Fibroblast of pulmonary artery (primary cell): ENCODE measurements around the gene MED10.

Experiments
- DNase-seq: peaks from one replicate; pipeline ENCODE4 v3.0.0-alpha.2; 2010; ENCODE audit warnings: low read depth
- H3K4me3 ChIP-seq: replicated peaks from 2 replicates; pipeline ENCODE4 v1.5.1; 2011; ENCODE audit warnings: low read depth, mild to moderate bottlenecking, control low read depth, low read length, moderate library complexity
- TF ChIP-seq, protein P1 (sequence below): IDR thresholded peaks from 2 replicates; pipeline ENCODE4 v1.5.1; 2011; ENCODE audit warnings: mild to moderate bottlenecking, control low read depth, low read length, inconsistent platforms; ENCODE audit errors: missing control alignments

The MED10 gene

DNA sequence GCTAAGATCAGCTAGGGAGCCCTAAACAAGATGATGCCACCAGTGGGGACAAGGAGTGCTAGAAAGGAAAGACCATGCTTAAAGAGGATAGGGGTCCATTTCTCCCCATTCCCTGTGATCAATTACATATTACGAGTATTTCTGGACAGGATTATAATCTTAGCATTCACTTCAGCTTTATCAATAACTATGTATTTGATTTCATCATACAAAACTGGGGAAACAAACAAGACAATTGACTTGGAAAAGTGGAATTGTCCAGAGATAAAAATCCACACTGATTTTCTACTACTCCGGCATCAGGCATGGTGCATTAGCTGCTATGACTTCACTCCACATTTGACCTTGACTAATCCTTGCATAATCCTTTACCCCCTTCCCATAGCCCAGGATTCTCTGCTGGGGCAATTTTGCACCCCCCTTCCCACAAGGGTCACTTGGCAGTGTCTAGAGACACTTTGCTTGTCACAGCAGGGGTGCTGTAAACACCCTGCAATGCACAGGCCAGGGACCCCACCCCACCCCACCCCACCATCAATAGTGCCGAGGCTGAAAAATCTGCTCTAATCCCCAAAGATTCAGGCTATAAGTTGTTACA is 40.4 kb upstream of the MED10 start:
- H3K4me3 ChIP-seq: no peak overlapping the region
- DNase-seq: no peak
- TF ChIP-seq, protein P1, sequence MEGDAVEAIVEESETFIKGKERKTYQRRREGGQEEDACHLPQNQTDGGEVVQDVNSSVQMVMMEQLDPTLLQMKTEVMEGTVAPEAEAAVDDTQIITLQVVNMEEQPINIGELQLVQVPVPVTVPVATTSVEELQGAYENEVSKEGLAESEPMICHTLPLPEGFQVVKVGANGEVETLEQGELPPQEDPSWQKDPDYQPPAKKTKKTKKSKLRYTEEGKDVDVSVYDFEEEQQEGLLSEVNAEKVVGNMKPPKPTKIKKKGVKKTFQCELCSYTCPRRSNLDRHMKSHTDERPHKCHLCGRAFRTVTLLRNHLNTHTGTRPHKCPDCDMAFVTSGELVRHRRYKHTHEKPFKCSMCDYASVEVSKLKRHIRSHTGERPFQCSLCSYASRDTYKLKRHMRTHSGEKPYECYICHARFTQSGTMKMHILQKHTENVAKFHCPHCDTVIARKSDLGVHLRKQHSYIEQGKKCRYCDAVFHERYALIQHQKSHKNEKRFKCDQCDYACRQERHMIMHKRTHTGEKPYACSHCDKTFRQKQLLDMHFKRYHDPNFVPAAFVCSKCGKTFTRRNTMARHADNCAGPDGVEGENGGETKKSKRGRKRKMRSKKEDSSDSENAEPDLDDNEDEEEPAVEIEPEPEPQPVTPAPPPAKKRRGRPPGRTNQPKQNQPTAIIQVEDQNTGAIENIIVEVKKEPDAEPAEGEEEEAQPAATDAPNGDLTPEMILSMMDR: no peak

DNA sequence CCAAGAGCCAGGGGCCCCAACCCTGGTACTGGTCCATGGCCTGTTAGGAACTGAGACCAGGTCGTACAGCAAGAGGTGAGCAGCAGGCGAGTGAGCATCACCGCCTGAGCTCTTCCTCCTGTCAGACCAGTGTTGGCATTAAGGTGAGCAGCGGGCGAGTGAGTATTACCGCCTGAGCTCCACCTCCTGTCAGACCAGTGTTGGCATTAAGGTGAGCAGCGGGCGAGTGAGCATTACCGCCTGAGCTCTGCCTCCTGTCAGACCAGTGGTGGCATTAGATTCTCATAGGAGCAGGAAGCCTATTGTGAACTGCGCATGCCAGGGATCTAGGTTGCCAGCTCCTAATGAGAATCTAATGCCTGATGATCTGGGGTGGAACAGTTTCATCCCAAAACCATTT is 39.3 kb upstream of the MED10 start:
- H3K4me3 ChIP-seq: no peak overlapping the region
- no peak for DNase-seq
- TF ChIP-seq, protein P1: no peak

DNA sequence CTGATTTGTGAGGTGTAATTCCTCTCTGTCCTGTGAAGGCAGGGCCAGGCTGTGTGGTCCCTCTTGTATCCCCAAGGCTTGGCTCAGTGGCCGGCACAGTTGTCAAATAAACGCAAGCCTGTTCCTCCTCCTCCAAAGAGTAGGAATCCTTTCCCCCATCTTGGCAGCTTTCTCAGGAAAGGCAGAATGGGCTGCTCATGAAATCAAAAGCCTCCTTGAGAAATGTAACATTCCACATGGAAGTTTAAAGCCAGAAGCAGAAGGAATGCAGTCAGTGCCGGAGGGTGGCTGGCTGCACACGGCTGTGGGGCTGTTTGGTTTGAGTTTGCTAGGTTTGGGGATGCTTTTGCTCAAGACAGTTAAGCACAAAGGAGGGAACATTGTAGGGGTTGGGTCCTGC is 34.5 kb upstream of the MED10 start:
- no peak overlapping the region for H3K4me3 ChIP-seq
- no peak for DNase-seq
- TF ChIP-seq, protein P1: no peak

GRCh38 chr5:6411141-6411540 is 32.8 kb upstream of the MED10 start:
- no peak overlapping the region for H3K4me3 ChIP-seq
- TF ChIP-seq, protein P1: no peak
- DNase-seq: no peak

DNA sequence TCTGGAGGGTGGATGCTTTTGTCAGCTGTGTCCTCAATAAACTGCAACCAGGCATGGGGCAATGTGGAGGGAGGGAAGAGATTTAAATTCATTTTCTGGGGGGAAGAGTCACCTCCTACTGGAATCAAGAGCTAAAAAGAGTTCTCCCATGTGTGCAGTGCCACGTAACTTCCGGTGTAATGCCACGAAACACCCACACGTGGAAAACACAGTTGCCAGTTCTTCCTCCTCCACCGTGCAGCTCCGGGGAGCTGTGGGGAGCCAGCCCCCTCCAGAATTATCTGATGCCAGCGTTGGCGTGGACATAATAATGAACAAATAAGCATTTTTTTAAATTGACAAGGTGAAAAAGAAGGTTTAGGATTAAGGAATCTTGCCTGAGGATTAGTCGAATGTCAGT is 32.1 kb upstream of the MED10 start:
- DNase-seq: no peak
- H3K4me3 ChIP-seq: no peak overlapping the region
- TF ChIP-seq, protein P1: no peak

DNA sequence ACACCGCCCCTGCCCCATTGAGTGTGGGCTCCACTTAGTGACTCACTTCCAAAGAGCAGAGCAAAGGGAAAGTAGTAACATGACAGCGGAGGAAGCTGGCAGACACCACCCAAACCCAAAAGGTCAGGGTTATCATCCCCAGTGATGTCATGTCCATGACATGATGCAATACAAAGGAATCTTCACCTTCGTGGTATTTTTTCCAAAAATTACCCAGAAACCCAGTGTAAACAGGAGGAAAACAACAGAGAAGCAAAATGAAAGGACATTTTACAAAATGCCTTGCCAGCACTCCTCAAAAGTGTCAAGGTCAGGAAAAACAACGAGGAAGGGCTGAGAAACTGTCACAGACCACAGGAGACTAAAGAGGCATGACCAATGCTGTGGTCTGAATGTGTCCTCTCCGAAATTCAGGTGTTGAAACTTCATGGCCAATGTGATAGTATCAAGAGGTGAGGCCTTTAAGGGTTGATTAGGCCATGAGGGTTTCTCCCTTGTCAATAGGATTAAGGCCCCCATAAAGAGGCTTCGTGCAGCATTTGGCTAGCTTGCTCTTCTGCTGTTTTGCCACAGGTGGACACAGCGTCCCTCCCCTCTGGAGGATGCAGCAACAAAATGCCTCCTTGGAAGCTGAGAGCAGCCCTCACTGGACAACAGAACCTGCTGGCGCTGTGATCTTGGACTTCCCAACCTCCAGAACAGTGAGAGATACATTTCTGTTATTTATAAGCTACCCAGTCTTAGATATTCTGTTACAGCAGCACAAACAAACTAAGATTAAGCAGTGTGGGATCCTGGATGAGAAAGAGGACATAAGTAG is 30.5 kb upstream of the MED10 start:
- DNase-seq: peak; percentile 28
- TF ChIP-seq, protein P1: no peak
- H3K4me3 ChIP-seq: no peak overlapping the region

DNA sequence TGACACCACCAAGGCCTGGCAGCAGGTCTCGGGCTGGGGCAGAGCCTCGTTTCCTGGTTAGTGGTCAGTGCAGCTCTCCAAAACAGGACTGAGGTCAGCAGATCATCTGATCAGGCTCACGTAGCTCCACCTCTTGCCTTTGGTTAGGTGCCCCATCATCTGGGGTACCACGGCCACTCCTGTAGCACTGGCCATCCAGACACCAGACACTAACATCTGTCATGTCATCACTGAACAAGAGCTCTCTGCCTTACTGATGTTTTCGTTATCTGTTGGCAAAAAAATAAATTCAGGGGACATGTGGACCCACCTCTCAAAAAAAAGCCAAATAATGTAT is 29.9 kb upstream of the MED10 start:
- TF ChIP-seq, protein P1: no peak
- no peak for DNase-seq
- H3K4me3 ChIP-seq: no peak overlapping the region
